Kidney epithelial cell (primary cell): Measurements from ENCODE around the gene SLC30A2. TPM values are rescaled to one million over a fixed set of nuclear protein-coding genes. Genes with fewer than 3 reads are reported as not detected.

Source experiments
- DNase-seq: peaks from one replicate; pipeline ENCODE4 v3.0.0-alpha.2; 2010; ENCODE audit warnings: low read depth
- H3K27me3 ChIP-seq: 2 replicates; pipeline ENCODE4 v1.6.0; 2011; ENCODE audit warnings: low read length; ENCODE audit not compliant: control insufficient read depth, insufficient read depth
- H3K36me3 ChIP-seq: 2 replicates; pipeline ENCODE4 v1.5.1; 2011; ENCODE audit warnings: low read length; ENCODE audit not compliant: control insufficient read depth, insufficient read depth
- H3K4me3 ChIP-seq: 2 replicates; pipeline ENCODE4 v1.5.1; 2011; ENCODE audit warnings: low read depth, mild to moderate bottlenecking, control low read depth, low read length
- CTCF ChIP-seq: IDR thresholded peaks from 2 replicates; pipeline ENCODE4 v1.5.1; 2011; ENCODE audit warnings: mild to moderate bottlenecking, moderate library complexity, low read length, control low read depth, inconsistent platforms; ENCODE audit not compliant: insufficient read depth, poor library complexity, severe bottlenecking
- total RNA-seq: library from RNA; depleted of rRNA; stranded (reverse); fragments of >200 nt; gene quantifications from 2 replicates; pipeline ENCODE4 v1.2.3, GENCODE V29; 2015

SLC30A2 gene
- total RNA-seq, 1 donor from 2014 or later, result 0.75 TPM

GRCh38 chr1:26025517-26025916 is 20.4 kb downstream of the SLC30A2 start:
- H3K4me3 ChIP-seq, result no peak overlapping the region
- no peak for TF ChIP-seq CTCF
- H3K36me3 ChIP-seq, result no peaks in the 10 kb centered on the region
- no peak for DNase-seq
- H3K27me3 ChIP-seq, result peaks cover 3% of the 10 kb centered on the region

- H3K4me3 ChIP-seq, result no peak overlapping the region
- H3K36me3 ChIP-seq, result no peaks in the 10 kb centered on the region
- no peak for DNase-seq
- peaks cover 3% of the 10 kb centered on the region for H3K27me3 ChIP-seq
- no peak for TF ChIP-seq CTCF
Observed at GRCh38 chr1:26025060-26025459, 20.9 kb downstream of the SLC30A2 start.

- H3K4me3 ChIP-seq, result no peak overlapping the region
- TF ChIP-seq CTCF, result no peak
- H3K36me3 ChIP-seq, result no peaks in the 10 kb centered on the region
- DNase-seq, result no peak
- H3K27me3 ChIP-seq, result peaks cover 3% of the 10 kb centered on the region
Observed at GRCh38 chr1:26023826-26024225, 22.1 kb downstream of the SLC30A2 start.

- Histone ChIP-seq H3K36me3 (no peaks in the 10 kb centered on the region), H3K4me3 (no peak overlapping the region), H3K27me3 (peaks cover 3% of the 10 kb centered on the region)
- no peak for DNase-seq
- TF ChIP-seq CTCF, result no peak
Observed at GRCh38 chr1:26023009-26023408, 22.9 kb downstream of the SLC30A2 start.

GRCh38 chr1:26022404-26022779 is 23.5 kb downstream of the SLC30A2 start:
- no peaks in the 10 kb centered on the region for H3K36me3 ChIP-seq
- H3K4me3 ChIP-seq, result no peak overlapping the region
- DNase-seq, result no peak
- TF ChIP-seq CTCF, result no peak
- H3K27me3 ChIP-seq, result peaks cover 3% of the 10 kb centered on the region

- peaks cover 3% of the 10 kb centered on the region for H3K27me3 ChIP-seq
- no peak for DNase-seq
- no peaks in the 10 kb centered on the region for H3K36me3 ChIP-seq
- H3K4me3 ChIP-seq, result peak within 1 kb of the TSS; percentile 31
- TF ChIP-seq CTCF, result no peak
Observed at GRCh38 chr1:26021647-26022403, 24.1 kb downstream of the SLC30A2 start, which contains the start of gene EXTL1. TSS of gene EXTL1 (plus strand) at chr1:26021775. CDS start at chr1:26022647, 872 bp downstream.
